Fibroblast of lung (primary cell): Measurements from ENCODE around the gene BMERB1.

Experiments
- EZH2 ChIP-seq: IDR thresholded peaks from 2 replicates; pipeline ENCODE4 v1.5.1; 2012; ENCODE audit warnings: low read length, control low read depth, mild to moderate bottlenecking; ENCODE audit errors: missing control alignments
- TF ChIP-seq, protein P1 (sequence below), 2 donors: IDR thresholded peaks in 1 of 2; conservative IDR thresholded peaks in 1 of 2; 1 replicate in 1 of 2; 2 replicates in 1 of 2; pipeline ENCODE4 v1.5.1; 2011 to 2012; ENCODE audit warnings: low read length in 2 of 2, control low read depth in 1 of 2, inconsistent platforms in 1 of 2, low read depth in 1 of 2, mild to moderate bottlenecking in 1 of 2

DNA sequence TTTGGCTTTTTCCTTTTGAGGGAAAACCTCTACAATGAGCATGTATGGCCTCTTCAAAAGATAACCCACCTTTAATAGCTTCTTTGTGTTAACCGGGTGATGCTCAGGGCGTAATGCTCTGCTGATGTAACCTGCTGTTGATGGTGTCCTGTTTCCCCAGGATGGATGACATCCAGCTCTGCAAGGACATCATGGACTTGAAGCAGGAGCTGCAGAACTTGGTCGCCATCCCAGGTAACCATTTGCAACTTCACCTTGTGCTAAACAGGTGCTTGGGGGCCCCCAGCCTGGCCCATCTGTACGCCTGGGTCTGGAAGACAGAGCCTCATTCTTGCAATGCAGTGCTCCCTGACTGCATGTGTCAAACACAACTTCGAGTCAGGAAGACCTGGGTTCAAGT is 133.4 kb downstream of the BMERB1 start:
- TF ChIP-seq, protein P1, sequence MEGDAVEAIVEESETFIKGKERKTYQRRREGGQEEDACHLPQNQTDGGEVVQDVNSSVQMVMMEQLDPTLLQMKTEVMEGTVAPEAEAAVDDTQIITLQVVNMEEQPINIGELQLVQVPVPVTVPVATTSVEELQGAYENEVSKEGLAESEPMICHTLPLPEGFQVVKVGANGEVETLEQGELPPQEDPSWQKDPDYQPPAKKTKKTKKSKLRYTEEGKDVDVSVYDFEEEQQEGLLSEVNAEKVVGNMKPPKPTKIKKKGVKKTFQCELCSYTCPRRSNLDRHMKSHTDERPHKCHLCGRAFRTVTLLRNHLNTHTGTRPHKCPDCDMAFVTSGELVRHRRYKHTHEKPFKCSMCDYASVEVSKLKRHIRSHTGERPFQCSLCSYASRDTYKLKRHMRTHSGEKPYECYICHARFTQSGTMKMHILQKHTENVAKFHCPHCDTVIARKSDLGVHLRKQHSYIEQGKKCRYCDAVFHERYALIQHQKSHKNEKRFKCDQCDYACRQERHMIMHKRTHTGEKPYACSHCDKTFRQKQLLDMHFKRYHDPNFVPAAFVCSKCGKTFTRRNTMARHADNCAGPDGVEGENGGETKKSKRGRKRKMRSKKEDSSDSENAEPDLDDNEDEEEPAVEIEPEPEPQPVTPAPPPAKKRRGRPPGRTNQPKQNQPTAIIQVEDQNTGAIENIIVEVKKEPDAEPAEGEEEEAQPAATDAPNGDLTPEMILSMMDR (conservative IDR thresholded peaks at IDR 0.05 in 1 of 2, IDR thresholded peaks at IDR 0.05 in 1 of 2; ENCODE audit: low read depth in 1 of 2, low read length in 2 of 2), result no peak
- no peak for TF ChIP-seq EZH2
